Astrocyte of the cerebellum (primary cell): Measurements from ENCODE around the gene CFAP20DC.

Experiments used
- DNase-seq: peaks from one replicate; pipeline ENCODE4 v3.0.0-alpha.2; 2011; ENCODE audit warnings: low read depth
- H3K4me3 ChIP-seq: 2 replicates; pipeline ENCODE4 v1.5.1; 2011; ENCODE audit warnings: mild to moderate bottlenecking, low read depth, low read length, moderate library complexity
- CTCF ChIP-seq: IDR thresholded peaks from 2 replicates; pipeline ENCODE4 v1.5.1; 2012; ENCODE audit warnings: low read length, low read depth, moderate library complexity, mild to moderate bottlenecking; ENCODE audit errors: missing control alignments
- in situ Hi-C: cut with HindIII; loops from 2 replicates; pipeline ENCODE4 v1.10.0; 2017; ENCODE audit warnings: low sequenced_read_pairs

CFAP20DC gene

GRCh38 chr3:58868097-58868779 is 181.6 kb downstream of the CFAP20DC start:
- TF ChIP-seq CTCF: no peak
- H3K4me3 ChIP-seq: no peak overlapping the region
- in situ Hi-C loops: no loop called here
- no peak for DNase-seq

GRCh38 chr3:58867621-58868020 is 182.2 kb downstream of the CFAP20DC start:
- TF ChIP-seq CTCF: no peak
- DNase-seq: no peak
- in situ Hi-C loops: no loop called here
- no peak overlapping the region for H3K4me3 ChIP-seq

GRCh38 chr3:58866079-58866478 is 183.7 kb downstream of the CFAP20DC start:
- H3K4me3 ChIP-seq: no peak overlapping the region
- no peak for DNase-seq
- in situ Hi-C loops: no loop called here
- TF ChIP-seq CTCF: no peak

GRCh38 chr3:58864480-58864879 is 185.3 kb downstream of the CFAP20DC start:
- in situ Hi-C loops: no loop called here
- no peak for TF ChIP-seq CTCF
- no peak for DNase-seq

GRCh38 chr3:58863206-58863605 is 186.6 kb downstream of the CFAP20DC start:
- in situ Hi-C loops: no loop called here
- no peak for DNase-seq
- TF ChIP-seq CTCF: no peak
- no peak overlapping the region for H3K4me3 ChIP-seq

More at GRCh38 chr3:58864480-58864879, 185.3 kb downstream of the CFAP20DC start:
- H3K4me3 ChIP-seq: no peak overlapping the region

GRCh38 chr3:58861551-58861950 is 188.3 kb downstream of the CFAP20DC start:
- H3K4me3 ChIP-seq: no peak overlapping the region
- in situ Hi-C loops: no loop called here
- DNase-seq: no peak
- no peak for TF ChIP-seq CTCF
